Umbilical cord (tissue), 2 donors: Measurements from ENCODE around the gene CD200. TPM values are rescaled to one million over a fixed set of nuclear protein-coding genes. Genes with fewer than 3 reads are reported as not detected.

Source experiments
- DNase-seq: peaks from one replicate; pipeline ENCODE4 v3.0.0-alpha.2; 2015; ENCODE audit warnings: low spot score
- total RNA-seq: library from RNA; depleted of rRNA; stranded (reverse); fragments of >200 nt; gene quantifications from one replicate; pipeline ENCODE4 v1.2.3, GENCODE V29; 2014; ENCODE audit warnings: low replicate concordance; ENCODE audit not compliant: insufficient read depth

CD200 gene, protein sequence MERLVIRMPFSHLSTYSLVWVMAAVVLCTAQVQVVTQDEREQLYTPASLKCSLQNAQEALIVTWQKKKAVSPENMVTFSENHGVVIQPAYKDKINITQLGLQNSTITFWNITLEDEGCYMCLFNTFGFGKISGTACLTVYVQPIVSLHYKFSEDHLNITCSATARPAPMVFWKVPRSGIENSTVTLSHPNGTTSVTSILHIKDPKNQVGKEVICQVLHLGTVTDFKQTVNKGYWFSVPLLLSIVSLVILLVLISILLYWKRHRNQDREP
- total RNA-seq = 13.2 TPM

DNA sequence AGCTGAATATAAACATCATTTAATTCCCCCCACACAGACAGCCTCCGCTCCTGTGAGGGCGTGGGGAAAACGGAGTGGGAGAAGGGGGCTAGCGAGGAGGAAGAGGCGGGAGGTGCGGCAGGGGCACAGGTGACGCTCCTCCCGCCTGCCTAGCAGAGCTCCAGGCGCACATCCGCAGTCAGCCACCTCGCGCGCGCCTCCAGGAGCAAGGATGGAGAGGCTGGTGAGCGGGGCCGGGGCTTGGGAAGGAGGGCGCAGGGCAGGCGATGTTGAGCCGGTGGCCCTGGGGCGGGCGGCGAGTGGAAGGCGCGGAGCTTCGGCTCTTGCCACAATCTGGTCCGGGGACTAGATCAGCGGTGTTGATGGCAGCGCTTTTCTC is at the start of gene CD200:
TSS of gene CD200 (plus strand) at position 155 of the 379 bp plus-strand sequence. CDS start at position 212, 57 bp downstream.
- DNase-seq = peak; percentile 76

DNA sequence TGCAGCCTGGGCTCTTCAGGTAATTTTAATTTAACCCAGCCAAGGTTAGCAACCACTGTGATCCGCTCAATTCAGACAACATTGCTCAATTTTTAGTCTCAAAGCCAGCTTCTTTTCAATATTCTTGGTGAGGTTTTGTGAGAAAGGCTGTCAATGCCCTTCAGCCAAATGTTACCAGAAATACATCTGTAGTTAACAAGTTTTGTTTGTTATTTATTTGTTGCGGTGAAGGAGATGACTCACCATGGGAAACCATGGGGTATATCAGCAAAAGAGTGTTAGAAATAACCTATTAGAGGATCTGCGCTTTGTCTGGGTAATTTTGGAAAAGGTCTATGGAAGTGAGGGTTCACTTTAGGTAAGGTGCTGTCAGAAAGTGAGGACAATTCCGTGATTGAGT is 43.9 kb upstream of the CD200 start:
- no peak for DNase-seq

DNA sequence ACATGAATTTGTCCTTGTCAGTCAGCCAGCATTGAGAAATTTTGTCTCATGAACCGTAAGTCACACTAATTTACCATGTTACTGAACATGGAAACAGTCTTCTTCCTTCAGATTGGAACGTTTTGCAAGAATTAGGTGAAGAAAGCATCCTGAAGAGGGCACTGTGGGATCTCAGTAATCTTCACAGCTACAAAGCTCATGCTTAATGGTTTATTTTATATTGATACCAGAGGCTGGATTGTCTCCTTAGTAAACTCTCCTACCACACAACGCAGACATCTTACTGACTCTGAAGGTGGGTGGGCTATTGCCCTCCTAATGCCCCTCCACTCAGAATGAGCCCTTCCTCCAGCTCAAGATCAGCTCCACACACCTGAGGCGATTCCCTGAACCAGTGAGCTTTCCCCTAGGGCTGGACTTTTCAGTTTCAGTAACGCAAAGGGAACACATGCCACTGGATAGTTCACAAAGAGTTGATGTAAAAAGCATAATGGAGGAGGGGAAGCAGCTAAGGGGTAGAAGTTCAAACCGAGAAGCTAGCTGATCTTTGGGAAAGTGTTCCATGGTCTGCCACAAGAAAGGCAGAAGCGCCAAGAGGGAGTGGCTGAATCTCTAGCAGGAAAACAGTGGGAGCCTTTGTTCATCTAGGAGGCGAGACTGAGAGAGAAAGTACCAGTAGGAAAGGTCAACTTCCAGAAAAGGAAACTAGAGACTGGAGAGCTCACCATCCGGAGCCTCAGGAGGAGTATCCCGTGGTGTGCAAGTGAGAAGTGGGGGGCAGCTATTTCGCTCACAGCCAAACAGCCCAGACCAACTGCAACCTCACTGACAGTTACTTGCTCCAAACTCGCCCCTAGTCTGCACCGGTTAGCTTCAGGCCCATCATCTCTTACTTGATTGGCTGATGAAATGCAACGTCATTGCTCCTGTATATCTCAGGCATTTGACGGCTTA is 39.3 kb upstream of the CD200 start, which contains the start of gene SLC9C1:
TSS of gene SLC9C1 (minus strand) at position 849 of the 954 bp plus-strand sequence. CDS start 7,425 bp downstream, outside the sequence.
- DNase-seq = peak; percentile 83

DNA sequence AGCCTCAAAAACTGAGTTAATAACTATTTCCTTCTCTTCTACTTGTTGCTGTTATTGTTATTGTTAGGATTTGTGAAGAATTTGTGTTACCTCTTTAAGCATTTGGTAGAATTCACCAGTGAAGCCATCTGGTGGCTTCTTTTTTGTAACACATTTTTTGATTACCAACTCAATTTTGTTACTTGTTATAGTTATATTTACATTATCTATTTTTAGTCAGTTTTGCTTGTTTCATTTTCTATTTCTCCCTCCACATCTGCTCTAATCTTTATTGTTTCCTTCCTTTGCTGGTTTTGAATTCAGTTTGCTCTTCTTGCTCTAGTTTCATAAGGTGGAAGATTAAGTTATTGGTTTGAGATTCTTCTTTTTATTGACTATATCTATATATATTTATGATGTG is 35.2 kb upstream of the CD200 start:
- DNase-seq = no peak

DNA sequence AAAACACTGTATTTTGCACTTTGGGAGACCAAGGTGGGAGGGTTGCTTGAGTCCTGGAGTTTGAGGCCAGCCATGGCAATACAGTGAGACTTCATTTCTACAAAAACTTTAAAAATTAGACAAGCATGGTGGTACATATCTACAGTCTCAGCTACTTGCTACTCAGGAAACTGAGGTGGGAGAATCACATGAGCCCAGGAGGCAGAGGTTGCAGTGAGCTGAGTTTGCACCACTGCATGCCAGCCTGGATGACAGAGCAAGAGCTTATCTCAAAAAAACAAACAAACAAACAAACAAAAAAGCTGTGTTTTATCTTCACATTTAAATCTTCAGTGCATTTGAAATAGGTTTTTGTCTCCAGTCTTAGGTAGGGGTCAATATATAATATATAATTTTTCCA is 34.2 kb upstream of the CD200 start:
- DNase-seq = no peak

DNA sequence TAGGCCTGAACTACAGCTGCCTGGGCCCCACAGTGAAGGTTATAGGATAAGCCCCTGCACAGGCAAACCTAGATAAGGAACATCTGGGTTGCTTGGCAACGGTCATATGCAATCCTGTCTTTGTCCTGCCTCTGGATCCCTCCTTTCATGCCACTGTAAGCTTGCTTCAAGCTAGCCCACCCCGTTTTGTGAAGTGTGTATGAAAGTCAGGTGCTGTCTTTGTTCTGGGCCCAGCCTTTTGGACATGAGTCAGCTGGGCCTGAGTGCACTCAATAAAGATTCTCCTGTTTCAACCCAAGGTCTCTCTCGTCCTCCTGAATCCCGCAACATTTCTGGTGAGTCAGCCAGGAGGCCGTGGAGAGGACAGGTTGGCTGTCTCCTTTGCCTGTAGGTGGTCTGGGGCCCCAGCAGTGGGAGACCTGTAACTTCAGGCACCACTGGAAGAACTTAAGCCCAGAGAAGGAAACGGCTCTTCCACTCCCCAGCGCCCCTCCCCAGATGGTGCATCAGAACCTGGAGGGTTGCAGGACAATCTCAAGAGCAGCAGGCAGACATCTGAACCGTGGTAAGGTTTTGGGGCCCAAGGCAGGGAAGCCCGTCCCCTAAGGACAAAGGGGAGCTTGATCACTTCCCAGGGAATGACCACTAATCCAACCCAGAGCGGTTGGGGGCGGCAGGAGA is 30.7 kb upstream of the CD200 start:
- DNase-seq = peak; percentile 90

DNA sequence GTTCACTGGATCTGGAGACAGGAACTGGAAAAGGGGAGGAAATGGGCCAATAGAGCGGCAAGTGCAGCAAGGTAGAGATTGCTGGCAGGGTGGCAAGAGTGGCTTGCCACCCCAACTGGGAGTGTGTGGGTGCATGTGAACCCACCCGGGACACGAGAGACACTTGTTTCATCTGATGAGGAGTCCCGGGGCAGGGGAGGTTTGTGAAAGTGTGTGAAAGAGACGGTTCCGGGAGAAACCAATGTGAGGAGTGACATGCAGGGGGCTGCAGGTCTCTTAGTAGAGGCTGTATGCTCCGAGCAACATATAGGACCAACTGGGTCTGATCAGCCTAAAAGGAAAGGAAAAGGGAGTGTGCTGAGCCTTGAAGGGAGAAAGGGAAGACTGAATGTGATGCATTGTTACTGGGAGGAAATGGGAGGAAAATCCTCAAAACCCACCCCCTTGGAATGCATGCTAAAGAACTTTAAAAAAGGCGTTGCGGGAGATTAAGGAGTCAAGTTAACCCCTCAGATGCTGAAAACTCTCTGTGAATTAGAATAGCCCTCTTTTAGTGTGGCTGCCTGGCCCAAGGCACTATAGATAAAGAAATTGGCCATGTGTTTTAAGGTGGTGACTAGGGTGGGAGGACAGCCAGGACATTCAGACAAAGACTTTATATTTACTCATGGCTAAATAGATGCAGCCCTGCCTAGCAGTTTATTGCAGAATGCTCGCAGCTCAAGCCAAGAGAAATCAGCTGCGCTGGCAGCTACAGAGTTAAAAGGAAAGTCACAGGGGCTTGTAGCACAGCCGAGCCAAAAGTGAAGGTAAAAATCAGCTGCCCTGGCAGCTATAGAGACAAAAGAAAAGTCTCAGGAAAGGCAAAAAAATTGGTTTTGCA is 29.8 kb upstream of the CD200 start:
- peak; percentile 47 for DNase-seq

DNA sequence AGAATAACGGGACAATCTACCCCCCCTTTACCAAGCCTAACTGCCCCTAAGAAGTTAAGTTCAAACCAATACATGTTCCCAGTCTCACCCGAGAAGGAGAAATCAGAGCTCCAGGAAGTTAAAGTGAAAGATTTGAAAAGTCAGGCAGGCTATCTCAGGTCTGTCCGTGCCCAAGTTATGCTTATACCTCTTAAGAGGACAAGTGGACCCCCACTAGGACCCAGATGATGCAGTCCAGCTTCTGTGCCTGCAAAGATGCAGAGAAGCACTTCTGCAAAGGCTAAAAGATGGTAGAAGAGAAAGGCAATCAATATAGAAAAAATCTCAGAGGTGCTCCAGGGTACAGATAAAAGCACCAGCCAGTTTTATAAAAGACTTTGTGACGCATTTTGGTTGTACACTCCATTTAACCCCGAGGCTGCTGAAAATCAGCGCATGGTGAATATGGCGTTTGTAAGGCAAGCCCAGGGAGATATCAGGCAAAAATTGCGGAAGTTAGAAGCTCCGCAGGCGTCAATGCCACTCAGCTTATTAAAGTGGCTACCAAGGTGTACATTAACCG is 29.1 kb upstream of the CD200 start:
- DNase-seq = peak; percentile 72

DNA sequence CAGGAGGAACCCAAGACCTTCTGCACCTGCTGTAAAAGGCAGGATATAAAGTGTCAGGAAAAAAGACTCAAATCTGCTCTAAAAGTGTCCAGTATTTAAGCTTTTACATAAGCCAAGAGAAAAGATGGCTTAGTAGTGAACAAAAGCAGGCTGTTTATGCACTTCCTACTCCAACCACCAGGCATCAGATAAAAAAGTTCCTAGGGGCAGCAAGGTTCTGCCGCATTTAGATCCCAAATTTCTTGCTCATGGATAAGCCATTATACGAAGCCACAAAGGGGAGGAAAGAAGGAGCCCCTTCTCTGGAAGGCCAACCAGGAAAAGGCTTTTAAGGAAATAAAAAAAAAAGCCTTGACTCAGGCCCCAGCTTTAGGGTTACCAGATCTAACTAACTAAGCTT is 28.3 kb upstream of the CD200 start:
- DNase-seq = no peak

DNA sequence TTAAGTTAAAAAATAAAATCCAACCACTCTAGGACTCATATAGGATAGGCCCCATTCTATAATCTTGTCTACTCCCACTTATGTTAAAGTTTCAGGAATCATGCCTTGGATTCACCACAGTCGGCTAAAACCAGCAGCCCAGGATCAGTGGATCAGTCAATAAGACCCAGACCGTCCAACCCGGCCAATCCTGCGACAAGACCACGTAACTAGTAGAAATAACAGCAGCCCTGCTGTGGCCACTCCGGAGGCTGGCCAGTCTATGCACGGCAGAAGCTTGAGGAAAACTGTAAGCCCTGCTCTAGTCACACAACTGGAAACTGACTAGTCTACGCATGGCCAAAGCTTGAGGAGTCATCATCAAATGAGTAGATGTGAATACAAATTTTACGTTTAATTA is 26.1 kb upstream of the CD200 start:
- DNase-seq = no peak

DNA sequence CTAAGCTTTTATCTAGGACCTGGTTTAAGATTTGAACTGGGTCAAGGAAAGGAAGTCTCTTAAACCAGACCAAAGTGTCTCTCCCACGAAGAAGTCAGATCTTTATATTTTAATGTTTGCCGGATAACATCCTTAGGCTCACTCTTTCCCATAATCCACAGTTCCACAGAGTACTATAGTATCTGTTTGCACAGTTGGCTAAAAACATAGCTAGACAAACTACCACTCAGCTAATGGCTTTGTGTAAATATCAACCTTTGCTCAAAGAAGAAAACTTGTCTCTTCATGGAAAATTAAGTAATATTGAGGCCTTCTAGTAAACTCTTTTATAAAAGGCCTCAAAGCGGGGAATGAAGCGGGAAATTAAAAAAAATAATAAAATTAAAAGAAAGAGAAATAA is 25.4 kb upstream of the CD200 start:
- DNase-seq = no peak

DNA sequence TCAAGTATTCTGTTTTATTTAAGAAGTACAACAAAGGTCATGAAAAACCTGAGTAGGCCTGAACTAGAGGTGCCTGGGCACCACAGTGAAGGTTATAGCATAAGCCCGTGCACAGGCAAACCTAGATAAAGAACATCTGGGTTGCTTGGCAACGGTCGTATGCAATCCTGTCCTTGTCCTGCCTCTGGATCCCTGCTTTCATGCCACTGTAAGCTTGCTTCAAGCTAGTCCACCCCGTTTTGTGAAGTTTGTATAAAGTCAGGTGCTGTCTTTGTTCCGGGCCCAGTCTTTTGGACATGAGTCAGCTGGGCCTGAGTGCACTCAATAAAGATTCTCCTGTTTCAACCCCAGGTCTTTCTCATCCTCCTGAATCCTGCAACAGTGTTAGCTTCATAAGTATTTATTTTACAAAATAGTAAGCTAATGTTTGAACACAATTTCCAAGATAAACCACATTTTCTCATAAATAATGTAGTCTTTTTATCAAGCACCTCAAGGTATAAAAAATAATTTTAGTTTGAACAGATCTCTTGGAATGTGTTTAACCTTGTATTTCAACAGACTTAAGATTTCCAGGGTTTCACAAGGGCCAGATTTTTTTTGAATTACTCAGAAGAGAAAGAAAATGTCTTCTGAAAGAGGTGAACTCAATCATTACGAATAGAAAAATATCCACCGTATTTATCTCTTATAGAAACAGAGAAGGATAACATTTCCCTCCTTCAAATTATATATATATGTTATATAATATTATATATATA is 24.6 kb upstream of the CD200 start:
- DNase-seq = peak; percentile 50

DNA sequence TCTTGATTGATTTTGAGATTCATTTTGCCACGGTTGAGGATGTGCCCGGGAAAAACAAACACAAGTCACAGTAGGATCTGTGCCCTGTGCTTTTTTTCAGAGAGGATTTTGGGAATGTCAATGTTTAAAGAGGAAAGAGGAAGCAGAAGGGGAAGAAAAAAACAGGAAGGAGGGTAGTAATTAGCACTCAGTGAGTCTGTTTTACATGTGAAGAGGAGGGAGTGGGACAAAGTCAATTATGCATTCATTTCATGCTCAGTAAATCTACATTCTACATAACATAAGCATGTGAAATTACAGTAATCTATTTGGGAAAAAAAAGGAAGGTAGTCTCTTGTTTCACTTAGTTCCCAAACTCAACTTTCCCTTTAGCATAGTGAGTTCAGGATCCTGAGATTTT is 18.3 kb upstream of the CD200 start:
- no peak for DNase-seq

DNA sequence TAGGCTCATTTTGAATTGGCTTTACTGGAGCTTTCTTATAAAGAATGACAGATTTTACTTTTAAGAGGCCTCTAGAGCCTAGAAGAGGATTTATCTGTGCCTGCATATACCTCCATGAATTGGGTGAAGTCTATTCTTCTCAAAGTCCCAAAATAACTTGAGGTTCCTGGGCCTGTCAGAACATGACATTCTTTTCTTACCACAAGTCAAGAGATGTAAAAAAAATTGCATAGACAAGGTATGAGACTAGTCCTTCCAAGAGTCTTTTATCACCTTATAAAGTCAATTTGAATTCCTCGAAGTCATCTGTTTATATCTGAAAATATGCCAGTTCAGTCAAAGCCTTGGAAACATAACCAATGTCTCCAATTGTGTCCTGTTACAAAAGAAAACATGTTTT is 17.2 kb upstream of the CD200 start:
- DNase-seq = no peak

DNA sequence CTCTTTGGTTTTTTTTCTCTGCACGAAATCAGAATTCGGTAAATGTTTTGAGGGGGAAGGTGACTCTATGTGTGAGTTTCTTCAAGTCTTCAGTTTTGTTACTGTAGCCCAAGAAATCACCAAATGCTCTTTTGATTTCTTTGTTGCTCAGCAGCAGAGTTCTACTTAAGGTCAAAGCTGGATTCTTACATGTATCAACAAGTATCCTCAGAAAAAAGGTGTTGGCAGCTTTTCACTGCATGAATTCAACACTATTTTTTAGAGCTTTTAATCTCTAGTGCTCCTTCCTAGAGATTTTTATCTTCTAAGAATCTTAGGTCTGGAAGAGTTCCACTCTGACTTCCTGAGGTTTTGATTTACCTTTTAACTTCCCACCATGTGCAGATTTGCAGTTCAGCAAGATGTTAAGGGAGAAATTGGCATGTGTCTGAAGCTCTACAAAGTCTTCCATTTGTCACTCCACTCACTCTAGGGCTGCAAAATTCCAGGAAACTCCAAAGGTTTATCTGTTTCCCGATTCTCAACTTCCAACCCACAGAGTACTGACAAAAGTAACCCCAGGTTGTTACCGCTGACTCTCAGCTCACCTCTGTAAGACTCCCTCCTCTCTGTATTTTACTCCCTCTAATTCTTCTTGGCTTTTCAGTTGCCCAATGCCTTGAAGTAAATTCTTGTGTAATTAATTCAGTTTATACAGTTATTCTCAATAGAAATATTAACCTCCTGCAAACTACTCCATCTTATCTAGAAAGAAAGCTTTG is 13.3 kb upstream of the CD200 start:
- DNase-seq = no peak

DNA sequence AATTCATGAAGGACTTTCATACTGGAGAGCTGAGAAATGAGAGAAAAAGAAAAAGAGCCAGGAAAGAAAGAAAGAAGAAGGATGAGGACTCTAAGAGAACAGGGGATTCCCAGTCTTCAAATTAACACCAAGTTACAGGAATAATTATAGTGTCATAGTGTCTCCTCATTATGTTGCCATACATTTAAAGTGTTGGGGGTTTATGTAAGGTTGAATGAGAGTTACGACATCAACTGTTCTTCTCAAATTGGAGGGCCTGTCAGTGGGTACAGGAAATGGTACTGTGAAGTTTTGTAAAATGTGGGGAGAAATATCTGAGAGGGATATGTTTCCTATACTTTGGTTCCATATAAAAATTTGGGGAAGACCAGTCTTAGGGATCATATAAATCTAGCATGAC is 12.3 kb upstream of the CD200 start:
- no peak for DNase-seq

DNA sequence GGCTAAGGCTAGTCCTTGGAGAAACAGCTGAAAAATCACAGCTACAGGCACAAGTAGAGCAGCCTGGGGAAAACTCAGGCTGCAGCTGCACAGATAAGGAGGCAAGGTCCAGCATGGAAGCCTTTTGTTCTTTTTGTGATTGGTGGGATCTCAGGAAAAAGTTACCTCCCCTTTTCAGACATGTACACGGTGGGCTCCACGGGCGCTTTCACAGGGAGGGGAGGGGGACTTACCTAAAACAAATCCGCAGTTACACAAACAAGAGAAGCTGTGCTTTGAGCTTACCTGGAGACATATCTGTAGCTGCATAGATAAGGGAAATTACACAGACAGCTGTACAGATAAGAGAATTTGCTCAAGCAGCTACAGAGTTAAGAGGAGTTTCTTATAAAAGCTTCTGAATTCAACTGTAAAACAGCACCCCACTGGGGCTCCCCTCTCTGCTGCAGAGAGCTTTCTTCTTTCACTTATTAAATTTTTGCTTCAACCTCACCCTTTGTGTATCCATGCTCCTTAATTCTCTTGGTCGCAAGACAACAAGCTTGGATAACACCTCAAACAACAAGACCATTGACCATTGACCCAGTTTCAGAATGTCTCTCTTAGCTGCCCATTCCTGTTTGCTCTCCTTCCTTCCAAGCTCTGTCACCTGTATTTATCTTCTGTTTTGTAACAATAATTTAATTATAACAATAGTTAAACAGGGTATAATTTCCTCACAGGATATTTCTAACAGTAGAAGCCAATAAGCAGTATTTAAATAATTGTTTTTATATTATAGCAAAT is 10.9 kb upstream of the CD200 start:
- no peak for DNase-seq

DNA sequence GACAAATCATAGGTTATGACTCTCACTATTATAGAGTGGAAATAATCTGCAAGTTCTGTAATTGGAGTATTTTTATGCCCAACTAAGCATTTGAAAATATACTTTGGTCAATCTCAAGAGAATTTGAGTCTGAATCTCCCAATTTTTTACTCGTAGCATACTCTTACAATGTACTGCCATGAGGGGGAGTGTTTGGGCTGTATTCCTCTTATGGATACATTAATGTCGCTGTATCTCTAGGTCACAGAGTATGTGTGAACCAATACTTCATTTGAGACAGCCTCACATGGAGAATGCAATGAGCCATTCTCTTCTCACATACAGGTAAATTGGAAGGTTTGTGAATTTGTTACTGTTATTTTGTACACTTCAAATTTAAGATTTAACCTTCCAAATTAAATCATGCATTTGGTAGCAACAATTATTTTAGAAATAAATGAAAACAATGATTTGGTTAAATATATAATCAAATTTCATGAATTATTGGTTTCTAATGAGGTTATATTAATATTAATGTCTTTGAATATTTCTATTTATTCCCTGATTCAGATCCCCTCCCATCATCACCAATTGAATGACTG is 5.5 kb upstream of the CD200 start:
- peak; percentile 76 for DNase-seq
